Measurements from ENCODE around the gene HSPA1L.
"Not testable (repeated sequence)": the region's sequence is repeated elsewhere in the genome, so short reads cannot be mapped to it uniquely, and the experiment has no call there.

Gene HSPA1L

DNA sequence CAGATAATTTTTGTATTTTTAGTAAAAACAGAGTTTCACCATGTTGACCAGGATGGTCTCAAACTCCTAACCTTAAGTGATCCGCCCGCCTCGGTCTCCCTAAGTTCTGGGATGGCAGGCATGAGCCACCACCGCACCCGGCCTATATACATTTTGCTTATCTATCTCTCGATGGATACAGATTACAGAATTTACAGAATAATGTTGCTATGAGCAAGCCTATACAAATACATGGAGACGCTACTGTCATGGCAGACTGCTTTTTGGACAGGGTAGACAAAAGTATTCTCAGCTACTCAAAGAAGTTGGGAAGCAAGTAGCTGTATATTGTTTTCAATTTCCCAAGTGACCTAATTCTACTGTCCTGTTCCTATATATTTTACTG is 1.6 kb downstream of the HSPA1L start:
- no peak for DNase-seq (ENCODE audit: low read depth)

DNA sequence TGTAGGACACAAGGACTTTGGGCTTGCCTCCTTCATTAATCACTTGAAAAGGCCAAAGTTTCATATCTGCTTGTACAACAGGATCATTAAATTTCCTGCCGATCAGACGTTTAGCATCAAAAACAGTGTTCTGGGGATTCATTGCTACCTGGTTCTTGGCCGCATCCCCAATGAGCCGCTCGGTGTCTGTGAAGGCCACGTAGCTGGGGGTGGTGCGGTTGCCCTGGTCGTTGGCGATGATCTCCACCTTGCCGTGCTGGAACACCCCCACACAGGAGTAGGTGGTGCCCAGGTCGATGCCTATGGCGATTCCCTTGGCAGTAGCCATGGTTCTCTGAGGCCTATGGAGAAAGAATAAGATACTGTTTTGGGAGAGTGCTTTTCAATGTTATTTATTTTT is 3.4 kb downstream of the HSPA1L start:
- no peak for DNase-seq (ENCODE audit: low read depth)

DNA sequence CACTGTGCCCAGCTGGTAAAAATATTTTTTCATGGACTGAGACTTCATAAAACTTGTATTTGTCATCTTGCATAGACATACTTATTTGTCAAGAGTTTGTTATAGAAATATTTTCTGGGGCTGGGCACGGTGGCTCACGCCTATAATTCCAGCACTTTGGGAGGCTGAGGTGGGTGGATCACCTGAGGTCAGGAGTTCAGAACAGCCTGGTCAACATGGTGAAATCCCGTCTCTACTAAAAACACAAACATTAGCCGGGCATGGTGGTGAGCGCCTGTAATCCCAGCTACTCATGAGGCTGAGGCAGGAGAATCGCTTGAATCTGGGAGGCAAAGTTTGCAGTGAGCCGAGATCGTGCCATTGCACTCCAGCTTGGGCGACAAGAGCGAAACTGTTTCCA is 6.5 kb downstream of the HSPA1L start:
- DNase-seq (ENCODE audit: low read depth), result not testable (repeated sequence)

DNA sequence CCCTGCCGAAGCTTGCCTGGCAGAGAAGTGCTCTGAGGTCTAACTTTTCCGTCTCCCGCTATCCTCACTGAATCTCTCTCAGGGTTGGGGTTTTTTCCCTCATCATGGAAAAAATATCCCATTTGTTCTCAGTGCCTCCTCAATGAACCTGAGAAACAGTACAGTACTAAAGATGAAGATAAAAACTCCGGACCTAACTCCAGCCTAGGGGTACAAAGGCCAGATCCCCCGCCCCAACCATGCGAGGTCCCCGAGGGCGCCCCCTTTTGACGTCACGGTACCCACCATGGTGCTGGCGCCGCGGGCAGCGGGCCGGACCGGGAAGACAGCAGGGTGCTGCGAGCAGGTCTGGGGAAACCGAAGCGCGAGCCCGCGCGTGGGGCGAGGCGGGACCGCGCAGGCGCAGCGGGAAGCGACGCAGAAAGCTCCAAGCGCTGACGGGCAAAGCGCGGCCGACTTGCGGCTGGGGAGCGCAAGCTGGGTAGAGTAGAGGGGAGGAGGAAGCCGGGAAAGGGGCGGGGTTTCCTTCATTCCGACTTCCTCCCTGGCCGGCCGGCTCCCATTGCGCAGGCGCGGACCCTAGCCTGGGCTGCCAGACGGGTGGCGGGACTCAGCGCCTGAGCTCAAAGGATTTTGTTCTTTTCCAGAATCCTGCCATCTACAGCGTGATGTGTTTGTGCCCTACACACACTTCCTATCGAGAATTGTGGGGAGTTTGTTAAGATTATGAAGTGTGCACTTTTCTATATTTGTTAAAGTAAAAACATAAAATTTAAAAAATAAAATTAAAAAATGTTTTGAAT is 8.4 kb downstream of the HSPA1L start, which contains the start of gene LSM2:
Gene LSM2 (minus strand): TSS at position 497 of the 803 bp plus-strand sequence. CDS start 209 bp downstream, at position 288.
- peak; percentile 96 for DNase-seq (ENCODE audit: low read depth)

DNA sequence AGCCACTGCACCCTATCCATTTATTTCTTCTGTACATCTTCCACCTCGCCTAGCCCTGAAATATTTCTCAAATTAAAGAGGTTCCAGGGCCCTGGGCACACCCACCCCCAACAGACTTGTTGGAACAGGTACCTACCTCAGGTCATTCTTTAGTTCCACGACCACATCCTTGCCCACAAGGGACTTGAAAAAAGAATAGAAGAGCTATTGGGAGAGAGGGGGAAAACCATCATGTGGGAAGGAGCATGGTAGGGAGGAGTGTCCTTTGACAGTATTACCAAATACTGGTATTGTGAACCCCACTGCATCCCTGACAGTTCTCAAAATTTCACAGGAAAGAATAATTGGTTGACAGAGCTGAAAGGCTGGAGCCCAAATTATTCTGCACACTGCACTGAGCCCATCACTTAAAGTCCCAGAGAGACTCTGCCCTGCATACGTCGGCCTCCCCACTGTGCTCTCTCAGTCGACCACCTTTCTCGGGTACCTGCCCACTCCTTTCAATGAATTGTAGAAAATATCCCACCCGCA is 9.1 kb downstream of the HSPA1L start:
- DNase-seq (ENCODE audit: low read depth), result no peak

DNA sequence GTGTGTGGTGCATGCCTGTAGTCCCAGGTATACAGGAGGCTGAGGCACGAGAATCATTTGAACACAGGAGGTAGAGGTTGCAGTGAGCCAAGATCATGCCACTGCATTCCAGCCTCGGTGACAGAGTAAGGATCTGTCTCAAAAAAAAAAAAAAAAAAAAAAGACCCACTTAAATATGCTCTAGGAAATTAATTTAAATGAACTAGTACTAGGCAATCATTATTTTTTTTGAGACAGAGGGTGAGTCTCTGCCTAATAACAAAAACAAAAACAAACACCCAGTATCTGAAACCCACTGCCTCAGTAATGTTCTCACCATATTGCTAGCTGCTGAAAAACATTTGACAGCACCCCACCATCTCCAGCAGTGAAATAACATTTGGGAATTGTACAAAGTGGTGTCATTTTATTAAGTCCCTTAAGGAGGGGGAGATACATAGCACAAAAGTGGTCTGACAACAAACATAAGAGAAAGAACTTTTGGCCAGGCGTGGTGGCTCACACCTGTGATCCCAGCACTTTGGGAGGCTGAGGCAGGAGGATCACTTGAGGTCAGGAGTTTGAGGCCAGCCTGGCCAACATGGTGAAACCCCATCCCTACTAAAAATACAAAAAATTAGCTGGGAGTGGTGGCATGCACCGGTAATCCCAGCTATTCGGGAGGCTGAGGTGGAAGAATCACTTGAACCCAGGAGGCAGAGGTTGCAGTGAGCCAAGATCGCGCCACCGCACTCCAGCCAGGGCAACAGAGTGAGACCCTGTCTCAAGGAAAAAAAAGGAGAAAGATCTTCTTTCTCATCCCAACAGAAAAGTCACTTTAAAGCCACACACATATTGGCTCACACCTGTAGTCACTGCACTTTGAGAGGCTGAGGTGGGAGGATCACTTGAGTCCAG is 13.8 kb downstream of the HSPA1L start:
- not testable (repeated sequence) for DNase-seq (ENCODE audit: low read depth)

DNA sequence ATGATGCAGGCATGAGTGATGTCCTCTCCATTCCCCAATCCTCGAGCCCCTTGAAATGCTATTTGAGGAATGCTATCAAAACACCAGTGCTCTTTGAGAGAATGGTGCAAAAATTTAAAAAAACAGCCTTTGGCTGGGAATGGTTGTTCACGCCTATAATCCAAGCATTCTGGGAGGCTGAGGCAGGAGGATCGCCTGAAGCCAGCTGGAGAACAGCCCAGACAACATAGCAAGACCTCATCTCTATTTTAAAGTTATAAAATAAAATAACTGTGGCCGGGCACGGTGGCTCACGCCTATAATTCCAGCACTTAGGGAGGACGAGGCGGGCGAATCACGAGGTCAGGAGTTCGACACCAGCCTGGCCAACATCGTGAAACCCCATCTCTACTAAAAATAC is 15.3 kb downstream of the HSPA1L start:
- DNase-seq (ENCODE audit: low read depth), result no peak

DNA sequence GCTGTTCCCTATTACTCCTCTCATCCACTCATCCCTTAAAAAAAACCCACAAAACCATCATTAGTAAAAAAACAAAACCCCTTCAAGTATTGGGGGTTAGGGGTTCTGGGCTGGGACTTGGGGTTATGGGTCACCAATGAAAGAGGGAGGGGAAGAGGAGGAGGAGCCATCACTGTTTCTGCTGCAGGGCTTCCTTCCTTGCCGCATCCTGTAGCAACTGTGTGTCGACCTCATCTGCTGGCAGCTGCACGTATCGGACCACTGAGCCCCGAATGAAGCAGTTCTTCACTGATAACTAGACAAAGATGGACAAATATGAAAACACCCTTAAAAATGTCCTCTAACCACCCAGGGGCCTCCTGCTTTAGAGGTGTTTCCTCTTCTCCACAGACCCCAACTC is 17.5 kb downstream of the HSPA1L start:
- DNase-seq (ENCODE audit: low read depth), result no peak

DNA sequence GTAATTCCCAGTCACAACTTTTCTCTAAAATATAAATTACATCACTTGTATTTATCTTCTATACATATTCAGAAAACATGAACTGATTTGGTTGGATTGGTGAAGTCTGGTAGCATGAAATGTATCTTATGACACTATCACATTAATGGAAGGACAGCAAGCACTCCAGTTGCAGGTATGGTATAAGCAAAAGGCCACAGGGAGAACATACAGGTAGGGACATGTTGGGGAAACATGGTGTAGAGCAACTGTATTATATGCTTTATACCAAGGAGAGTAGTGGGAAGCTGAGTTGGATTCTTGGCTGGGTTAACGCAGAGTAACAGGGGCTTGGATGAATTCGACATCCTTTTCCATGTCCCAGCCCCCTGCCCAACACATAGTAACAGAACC is 18.1 kb downstream of the HSPA1L start:
- DNase-seq (ENCODE audit: low read depth), result no peak

DNA sequence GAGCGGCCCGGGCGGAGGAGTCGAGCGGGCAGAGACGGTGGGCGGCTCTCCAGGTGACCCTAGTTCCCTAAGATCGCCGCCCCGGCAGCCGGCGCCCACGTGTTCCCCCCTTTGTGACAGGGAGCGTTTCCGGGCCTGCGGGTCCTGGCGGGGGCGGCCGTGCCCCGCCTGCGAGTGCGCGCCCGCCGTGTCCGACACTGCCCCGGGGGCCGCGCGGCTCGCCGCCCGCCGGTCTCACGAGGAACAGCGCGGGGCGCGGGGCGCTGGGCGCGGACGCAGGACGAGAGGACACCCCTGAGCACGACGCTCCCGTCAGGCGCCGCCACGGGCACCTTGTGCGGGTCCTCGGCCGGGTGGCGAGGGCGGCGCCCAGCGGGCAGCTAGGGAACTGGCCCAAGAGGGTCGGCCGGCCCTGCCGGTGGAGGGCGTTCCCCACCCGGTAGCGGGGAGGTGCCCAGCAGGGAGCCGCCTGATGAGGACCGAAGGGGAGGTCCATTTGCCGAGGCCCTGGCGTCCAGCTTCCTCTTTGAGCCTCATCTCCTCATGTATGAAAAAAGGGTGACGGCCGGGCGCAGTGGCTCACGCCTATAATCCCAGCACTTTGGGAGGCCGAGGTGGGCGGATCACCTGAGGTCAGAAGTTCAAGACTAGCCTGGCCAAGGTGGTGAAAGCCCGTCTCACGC is 19.3 kb downstream of the HSPA1L start, which contains the start of gene VARS1:
Gene VARS1 (minus strand): TSS at position 137 of the 683 bp plus-strand sequence. CDS start 535 bp downstream, outside the sequence.
- DNase-seq (ENCODE audit: low read depth), result peak; percentile 85

DNA sequence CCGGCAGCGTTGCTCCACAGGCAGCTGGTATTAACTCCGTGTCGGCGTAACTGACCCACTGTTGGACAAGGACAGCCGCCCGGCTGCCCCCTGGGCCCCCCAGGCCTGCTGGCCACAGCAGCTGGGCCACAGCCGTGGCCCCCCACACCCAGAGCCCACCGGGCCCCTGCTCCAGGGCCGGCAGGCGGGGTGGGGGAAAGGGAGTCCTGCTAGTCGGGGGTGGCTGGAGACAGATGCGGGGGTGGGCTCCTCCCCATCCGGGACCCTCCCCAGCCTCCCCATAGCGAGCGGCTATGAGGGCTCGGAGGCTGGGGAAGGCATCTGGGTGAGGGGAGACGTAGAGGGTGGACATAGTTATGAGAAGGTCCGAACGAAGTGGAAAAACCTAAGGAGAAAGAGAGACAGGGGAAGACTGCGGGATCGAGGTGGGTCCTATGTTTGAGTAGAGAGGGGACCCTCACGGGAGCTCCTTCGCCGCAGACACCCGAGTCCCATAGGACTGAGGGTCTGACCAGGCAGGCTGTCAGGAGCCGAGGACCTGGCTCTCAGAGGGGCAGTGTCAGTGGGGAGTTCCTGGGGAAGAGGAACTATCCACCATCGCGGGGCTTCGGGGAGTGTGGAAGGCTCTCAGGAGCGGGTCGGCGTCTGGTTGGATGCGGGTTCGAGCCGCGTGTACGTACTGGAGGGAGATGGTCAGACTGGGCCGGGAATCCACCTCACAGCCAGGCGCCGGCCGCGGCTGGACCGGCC is 20.0 kb downstream of the HSPA1L start:
- no peak for DNase-seq (ENCODE audit: low read depth)

DNA sequence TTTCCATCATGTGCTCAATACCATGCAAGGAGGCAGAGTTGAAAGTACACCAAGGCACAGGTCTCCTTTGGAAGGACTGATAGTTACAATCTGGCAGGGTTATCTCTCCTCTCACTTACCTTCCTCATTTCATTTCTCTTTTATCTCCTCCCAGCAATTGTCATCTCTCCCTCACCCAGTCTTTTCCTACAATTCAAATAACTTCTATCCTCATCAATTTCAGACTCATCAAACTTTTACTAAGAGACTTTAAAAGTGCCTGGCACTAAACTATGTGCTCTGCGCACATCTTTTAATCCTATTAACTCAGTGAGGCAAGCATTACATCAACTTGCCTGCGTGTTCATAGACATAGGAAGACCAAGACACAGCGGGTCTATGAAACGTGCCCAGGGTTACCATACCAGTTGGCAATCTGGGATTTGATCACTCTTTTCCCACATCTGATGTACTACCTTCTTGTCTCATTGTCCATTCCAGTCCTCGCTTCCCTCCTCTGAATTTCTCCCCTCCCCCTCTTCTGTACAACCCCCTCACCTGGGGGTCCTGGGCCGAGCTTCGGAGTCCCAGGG is 20.7 kb downstream of the HSPA1L start:
- DNase-seq (ENCODE audit: low read depth), result peak; percentile 22

DNA sequence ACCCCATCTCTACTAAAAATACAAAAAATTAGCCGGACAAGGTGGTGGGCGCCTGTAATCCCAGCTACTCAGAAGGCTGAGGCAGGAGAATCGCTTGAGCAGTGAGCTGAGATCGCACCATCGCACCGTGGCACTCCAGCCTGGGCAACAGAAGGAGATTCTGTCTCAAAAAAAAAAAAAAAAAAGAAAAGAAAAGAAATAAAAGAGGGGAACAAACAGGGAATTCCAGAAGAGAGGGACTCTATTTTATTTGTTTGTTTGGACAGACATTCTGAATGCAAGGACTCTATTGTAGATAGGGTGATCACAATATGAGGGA is 21.2 kb downstream of the HSPA1L start:
- not testable (repeated sequence) for DNase-seq (ENCODE audit: low read depth)

DNA sequence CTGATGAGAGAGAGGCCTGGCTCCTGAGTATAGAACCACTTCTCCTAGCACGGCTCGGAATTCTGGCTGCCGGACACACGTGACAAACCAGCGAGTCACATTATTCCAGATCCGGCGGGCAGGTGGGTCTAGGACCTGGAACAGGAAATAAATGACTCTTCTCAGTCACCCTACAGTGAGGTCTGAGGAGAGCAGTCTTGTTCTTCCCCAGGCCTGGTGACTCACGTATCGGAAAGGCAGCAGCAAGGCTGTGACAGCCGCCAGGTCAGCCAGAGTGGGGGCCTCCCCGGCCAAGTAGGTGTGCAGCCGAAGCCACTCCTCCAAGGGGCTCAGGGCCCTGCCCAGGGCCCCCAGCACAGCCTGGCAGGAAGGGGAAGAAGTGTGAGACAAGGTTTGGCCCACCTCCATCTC is 22.3 kb downstream of the HSPA1L start:
- no peak for DNase-seq (ENCODE audit: low read depth)

DNA sequence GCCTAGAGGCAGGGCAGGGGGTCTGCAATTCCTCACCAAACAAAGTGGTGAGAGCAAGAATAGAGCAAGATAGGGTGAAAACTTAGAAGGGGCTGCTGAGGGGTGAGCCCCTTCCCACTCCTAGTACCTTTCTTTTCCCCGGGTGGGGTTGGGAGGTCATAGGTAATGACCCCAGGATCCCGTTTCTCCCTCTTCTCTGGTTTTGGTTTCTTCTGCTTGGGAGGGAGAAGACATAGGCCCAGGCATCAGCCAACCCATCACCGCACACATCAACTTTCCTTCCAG is 23.1 kb downstream of the HSPA1L start:
- no peak for DNase-seq (ENCODE audit: low read depth)

DNA sequence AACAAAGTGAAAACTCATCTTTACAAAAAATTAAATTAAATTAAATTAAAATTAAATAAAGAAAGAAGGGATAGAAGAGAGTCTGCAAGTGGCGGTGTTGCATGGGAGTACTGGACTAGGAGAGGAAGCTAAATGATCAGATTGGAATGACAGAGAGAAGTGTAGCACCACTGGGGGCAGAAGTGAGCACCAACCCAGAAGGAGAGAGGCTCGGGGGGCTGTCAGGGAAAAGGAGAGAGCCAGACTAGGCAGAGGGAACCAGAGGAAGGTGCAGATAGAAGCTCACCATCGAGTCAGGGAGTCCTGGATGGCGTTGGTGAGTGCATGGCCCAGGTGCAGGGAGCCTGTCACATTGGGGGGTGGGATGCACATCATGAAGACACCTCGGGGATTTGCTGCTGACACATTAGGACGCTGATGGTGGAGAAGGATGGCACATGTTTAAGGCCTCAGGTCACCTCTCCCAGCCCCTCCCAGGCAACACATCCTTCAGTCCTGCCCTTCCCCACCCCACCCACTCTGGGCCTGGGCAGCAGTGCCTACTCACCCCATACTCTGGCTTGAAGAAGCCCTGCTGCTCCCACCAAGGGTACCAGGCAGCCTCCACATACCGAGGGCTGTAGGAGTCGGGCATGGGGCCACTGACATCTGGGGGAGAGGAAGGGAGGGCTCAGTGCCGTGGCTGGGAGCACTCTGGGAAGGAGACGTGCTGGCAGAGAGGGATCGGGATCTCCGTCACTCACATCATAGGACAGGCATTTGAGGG is 23.6 kb downstream of the HSPA1L start:
- peak; percentile 27 for DNase-seq (ENCODE audit: low read depth)

DNA sequence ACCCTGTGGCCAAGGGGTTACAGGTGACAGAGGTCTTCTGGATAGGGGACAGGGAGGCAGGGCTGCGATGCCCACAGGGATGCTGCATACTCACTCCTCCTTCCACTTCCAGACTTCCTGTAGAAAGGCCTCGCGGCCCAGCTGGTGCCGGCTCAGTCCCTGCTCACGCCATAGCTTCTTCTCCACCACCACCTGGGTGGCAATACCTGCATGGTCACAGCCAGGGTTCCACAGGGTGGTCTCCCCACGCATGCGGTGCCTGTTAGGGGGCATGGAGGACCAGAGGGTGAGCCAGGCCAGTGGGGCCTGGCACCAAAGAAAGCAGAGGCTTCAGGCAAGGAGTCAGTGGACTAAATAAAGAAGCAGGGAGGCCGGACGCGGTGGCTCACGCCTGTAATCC is 29.6 kb downstream of the HSPA1L start:
- no peak for DNase-seq (ENCODE audit: low read depth)

DNA sequence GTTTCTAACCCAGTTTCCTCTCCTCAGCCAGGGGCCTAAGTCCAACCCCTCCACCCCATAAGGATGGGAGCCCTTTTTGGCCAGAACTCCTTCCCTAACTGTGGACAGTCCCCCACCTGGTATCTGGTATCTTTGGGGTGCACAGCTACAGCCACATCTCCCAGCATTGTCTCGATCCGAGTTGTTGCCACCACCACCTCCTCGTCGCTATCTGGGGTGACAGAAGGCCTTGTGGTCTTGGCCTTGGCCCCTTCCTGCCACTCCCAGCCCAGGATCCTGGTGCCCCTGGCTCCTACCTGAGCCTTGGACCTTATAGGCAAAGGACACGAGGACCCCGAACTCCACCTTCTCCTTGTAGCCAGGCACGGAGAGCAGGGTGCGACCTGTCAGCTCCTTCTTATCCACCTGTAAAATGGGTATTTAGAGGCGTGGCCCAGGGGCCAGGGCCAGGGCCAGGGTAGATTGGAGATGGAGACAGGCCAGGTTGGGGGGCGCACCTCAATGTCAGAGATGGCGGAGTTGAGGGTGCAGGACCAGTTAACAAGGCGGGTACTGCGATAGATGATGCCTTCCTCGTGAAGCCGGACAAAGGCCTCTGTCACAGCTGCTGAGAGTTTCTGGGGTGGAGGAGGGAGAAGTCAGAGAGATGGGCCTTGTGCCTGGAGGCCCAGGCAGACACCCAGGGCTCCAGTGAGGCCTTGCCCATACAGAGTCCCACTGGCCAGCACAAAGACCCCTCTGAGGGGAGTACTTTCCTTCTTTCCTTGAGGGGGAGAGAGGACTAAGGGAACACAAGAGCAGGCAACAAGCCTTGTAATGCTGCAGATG is 30.8 kb downstream of the HSPA1L start:
- no peak for DNase-seq (ENCODE audit: low read depth)

DNA sequence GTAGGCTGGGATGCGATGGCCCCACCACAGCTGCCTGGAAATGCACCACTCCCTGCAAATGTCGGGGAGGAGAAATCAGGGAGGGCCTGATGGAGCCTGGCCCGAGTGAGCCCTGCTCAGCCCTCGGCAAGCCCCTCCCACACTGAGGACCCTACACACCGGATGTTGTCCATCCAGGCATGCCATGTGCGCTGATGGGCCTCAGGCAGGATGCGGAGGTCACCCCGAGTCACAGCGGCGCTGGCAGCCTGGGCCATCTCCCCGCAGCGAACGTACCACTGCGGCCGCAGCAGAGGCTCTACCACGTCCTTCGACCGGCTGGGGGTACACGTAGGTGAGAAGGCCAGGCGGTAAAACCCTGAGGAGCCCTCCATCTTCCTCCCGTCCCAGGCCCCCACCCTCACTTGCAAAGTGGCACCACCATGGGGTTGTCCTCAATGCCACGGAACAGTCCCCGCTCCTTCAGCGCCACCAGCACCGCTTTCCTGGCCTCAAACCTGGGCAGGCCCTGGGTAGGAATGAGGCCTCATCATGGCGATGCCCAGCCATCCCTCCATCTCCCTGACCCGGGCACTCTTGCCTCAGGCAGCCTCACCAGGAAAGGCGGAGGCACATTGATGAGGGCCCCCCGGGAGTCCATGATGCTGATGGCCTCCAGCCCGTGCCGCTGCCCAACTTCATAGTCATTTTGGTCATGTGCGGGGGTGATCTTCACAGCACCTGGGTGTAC is 32.8 kb downstream of the HSPA1L start:
- DNase-seq (ENCODE audit: low read depth), result no peak

All from fibroblast of the conjunctiva (primary cell).